CD14-positive monocyte (primary cell): ENCODE results near the gene PTPRO. TPM values are rescaled to one million over a fixed set of nuclear protein-coding genes. Genes with fewer than 3 reads are reported as not detected.

Experiments used
- DNase-seq, 3 donors: peaks; one replicate each; pipeline ENCODE4 v3.0.0-alpha.2; 2011 to 2022
- H2AFZ ChIP-seq: 2 replicates; pipeline ENCODE4 v1.6.0; 2012; ENCODE audit warnings: mild to moderate bottlenecking, low read depth, low read length, inconsistent platforms; ENCODE audit not compliant: insufficient read depth, poor library complexity, severe bottlenecking
- H3K27ac ChIP-seq, 2 donors: 1 replicate in 1 of 2; 2 replicates in 1 of 2; pipeline ENCODE4 v1.5.1; 2012 to 2013; ENCODE audit warnings: low read length in 2 of 2, control low read depth in 1 of 2, inconsistent platforms in 1 of 2, low read depth in 1 of 2, mild to moderate bottlenecking in 1 of 2
- H3K27me3 ChIP-seq, 2 donors: one replicate each; pipeline versions ENCODE4 v1.6.0 to v1.6.1; 2011 to 2013; ENCODE audit warnings: low read length in 2 of 2; ENCODE audit not compliant: control insufficient read depth in 2 of 2, insufficient read depth in 2 of 2
- H3K36me3 ChIP-seq, 2 donors: replicated peaks in 1 of 2; 1 replicate in 1 of 2; 2 replicates in 1 of 2; pipeline versions ENCODE4 v1.5.1 to v1.6.1; 2012 to 2013; ENCODE audit warnings: low read length in 2 of 2, control low read depth in 1 of 2, inconsistent platforms in 1 of 2, mild to moderate bottlenecking in 1 of 2; ENCODE audit not compliant: insufficient read depth in 2 of 2, control insufficient read depth in 1 of 2
- H3K4me1 ChIP-seq, 2 donors: 1 replicate in 1 of 2; 2 replicates in 1 of 2; pipeline versions ENCODE4 v1.5.1 to v1.6.1; 2012 to 2013; ENCODE audit warnings: low read length in 2 of 2, control low read depth in 1 of 2, inconsistent platforms in 1 of 2, mild to moderate bottlenecking in 1 of 2, moderate library complexity in 1 of 2; ENCODE audit not compliant: insufficient read depth in 2 of 2, control insufficient read depth in 1 of 2
- H3K4me2 ChIP-seq: replicated peaks from 2 replicates; pipeline ENCODE3; 2012; ENCODE audit warnings: low read length, moderate library complexity, mild to moderate bottlenecking; ENCODE audit not compliant: poor library complexity, severe bottlenecking; ENCODE audit errors: extremely low read depth
- H3K4me3 ChIP-seq, 3 experiments: fragments of 200-600 bp in 1 of 3; sonication (generic) in 1 of 3; replicated peaks in 1 of 3; 1 replicate in 2 of 3; 2 replicates in 1 of 3; pipeline ENCODE4 v1.5.1; 2011 to 2013; ENCODE audit warnings: low read length in 3 of 3, mild to moderate bottlenecking in 3 of 3, control low read depth in 2 of 3, low read depth in 2 of 3, inconsistent platforms in 1 of 3, moderate library complexity in 1 of 3
- H3K79me2 ChIP-seq: 2 replicates; pipeline ENCODE4 v1.6.0; 2012; ENCODE audit warnings: mild to moderate bottlenecking, control low read depth, inconsistent platforms, low read length, moderate library complexity; ENCODE audit not compliant: insufficient read depth
- H3K9ac ChIP-seq: 2 replicates; pipeline ENCODE4 v1.6.0; 2017; ENCODE audit warnings: low read length, mild to moderate bottlenecking; ENCODE audit not compliant: insufficient read depth, poor library complexity, severe bottlenecking
- H3K9me3 ChIP-seq, 2 donors: replicated peaks in 1 of 2; 1 replicate in 1 of 2; 2 replicates in 1 of 2; pipeline versions ENCODE4 v1.5.1 to v1.6.1; 2012 to 2013; ENCODE audit warnings: low read length in 2 of 2, control low read depth in 1 of 2; ENCODE audit not compliant: control insufficient read depth in 1 of 2, insufficient read depth in 1 of 2
- H4K20me1 ChIP-seq: 2 replicates; pipeline ENCODE4 v1.6.0; 2012; ENCODE audit warnings: mild to moderate bottlenecking, low read length, control low read depth, moderate library complexity; ENCODE audit not compliant: insufficient read depth
- H3K27ac Mint-ChIP-seq, 7 donors: one replicate each; pipeline ENCODE4 v1.8.0; 2020; ENCODE audit warnings: mild to moderate bottlenecking in 7 of 7, mixed read lengths in 7 of 7, moderate library complexity in 6 of 7, inconsistent platforms in 2 of 7
- H3K27me3 Mint-ChIP-seq, 3 donors: one replicate each; pipeline ENCODE4 v1.8.0; 2021 to 2022; ENCODE audit warnings: low read depth in 3 of 3, mild to moderate bottlenecking in 3 of 3, mixed read lengths in 3 of 3, moderate library complexity in 3 of 3, inconsistent platforms in 1 of 3
- H3K36me3 Mint-ChIP-seq, 2 donors: one replicate each; pipeline ENCODE4 v1.8.0; 2020; ENCODE audit warnings: mixed read lengths in 2 of 2, inconsistent platforms in 1 of 2, mild to moderate bottlenecking in 1 of 2
- H3K4me1 Mint-ChIP-seq: one replicate; pipeline ENCODE4 v1.8.0; 2020; ENCODE audit warnings: mild to moderate bottlenecking, mixed read lengths
- H3K4me3 Mint-ChIP-seq, 2 donors: one replicate each; pipeline ENCODE4 v1.8.0; 2020; ENCODE audit warnings: mild to moderate bottlenecking in 2 of 2, mixed read lengths in 2 of 2, moderate library complexity in 1 of 2
- H3K9me3 Mint-ChIP-seq, 7 donors: one replicate each; pipeline ENCODE4 v1.8.0; 2020 to 2022; ENCODE audit warnings: mixed read lengths in 7 of 7, mild to moderate bottlenecking in 6 of 7, moderate library complexity in 6 of 7, inconsistent platforms in 2 of 7
- WGBS: methylation state at CpG from one replicate; pipeline ENCODE4 v1.1.5; 2013; ENCODE audit warnings: missing lambda C conversion rate; ENCODE audit not compliant: insufficient coverage; 5-methylcytosine and 5-hydroxymethylcytosine counted together
- intact Hi-C, 2 donors: fragments of 100-400 bp; cut with micrococcal nuclease; formaldehyde crosslinking; loops; one replicate each; pipeline versions ENCODE4 v1.15.0 to v1.15.1; 2023
- polyA plus RNA-seq, 3 donors: library from polyadenylated mRNA; depleted of rRNA in 1 of 3; unstranded in 2 of 3; stranded (reverse) in 1 of 3; fragments of 300-500 nt in 2 of 3; fragments of >200 nt in 1 of 3; fragmentation: Illumina TruSeq in 2 of 3; gene quantifications; 1 replicate in 2 of 3; 2 replicates in 1 of 3; pipeline ENCODE4 v1.2.3, GENCODE V29; 2012 to 2021
- TF ChIP-seq, protein P1 (sequence below): fragments of 200-600 bp; IDR thresholded peaks from one replicate; pipeline ENCODE4 v1.8.0; 2022; ENCODE audit warnings: antibody characterized with exemption, mild to moderate bottlenecking

PTPRO gene
- polyA plus RNA-seq, 3 donors: 3.1 to 12.0 (median 4.7) TPM

DNA sequence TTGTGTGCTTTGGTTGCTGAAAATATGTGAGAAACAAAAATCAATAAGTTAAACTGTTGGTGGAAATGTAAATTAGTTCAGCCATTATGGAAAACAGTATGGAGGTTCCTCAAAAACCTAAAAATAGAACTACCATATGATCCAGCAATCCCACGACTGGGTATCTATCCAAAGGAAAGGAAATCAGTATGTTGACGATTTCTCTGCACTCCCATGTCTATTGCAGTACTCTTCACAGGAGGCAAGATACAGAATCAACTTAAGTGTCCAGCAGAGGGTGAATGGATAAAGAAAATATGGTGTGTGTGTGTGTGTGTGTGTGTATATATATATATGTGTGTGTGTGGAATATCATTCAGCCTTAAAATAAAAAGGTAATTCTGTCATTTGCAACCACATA lies 159.5 kb downstream of the PTPRO start:
- Histone ChIP-seq H3K4me3 (no peak overlapping the region), H3K36me3 (no peaks in the 10 kb centered on the region), H3K9ac (no peak overlapping the region), H3K79me2 (no peaks in the 10 kb centered on the region), H3K4me1 (no peaks in the 10 kb centered on the region), H3K4me2 (no peak overlapping the region), H4K20me1 (no peaks in the 10 kb centered on the region), H2AFZ (no peak overlapping the region), H3K27me3 (peaks cover 0 to 2% of the 10 kb centered on the region in 2 donors), H3K27ac (no peak overlapping the region), H3K9me3 (no peaks in the 10 kb centered on the region)
- intact Hi-C loops: no loop called here
- Mint-ChIP-seq H3K4me3 (no peak overlapping the region), H3K27me3 (peaks cover under 1 to 10% (median 10%) of the 10 kb centered on the region in 3 donors), H3K27ac (no peak overlapping the region), H3K4me1 (no peaks in the 10 kb centered on the region), H3K9me3 (peaks cover 0 to 4% (median 0%) of the 10 kb centered on the region in 7 donors), H3K36me3 (no peaks in the 10 kb centered on the region)
- DNase-seq: no peak
- TF ChIP-seq, protein P1, sequence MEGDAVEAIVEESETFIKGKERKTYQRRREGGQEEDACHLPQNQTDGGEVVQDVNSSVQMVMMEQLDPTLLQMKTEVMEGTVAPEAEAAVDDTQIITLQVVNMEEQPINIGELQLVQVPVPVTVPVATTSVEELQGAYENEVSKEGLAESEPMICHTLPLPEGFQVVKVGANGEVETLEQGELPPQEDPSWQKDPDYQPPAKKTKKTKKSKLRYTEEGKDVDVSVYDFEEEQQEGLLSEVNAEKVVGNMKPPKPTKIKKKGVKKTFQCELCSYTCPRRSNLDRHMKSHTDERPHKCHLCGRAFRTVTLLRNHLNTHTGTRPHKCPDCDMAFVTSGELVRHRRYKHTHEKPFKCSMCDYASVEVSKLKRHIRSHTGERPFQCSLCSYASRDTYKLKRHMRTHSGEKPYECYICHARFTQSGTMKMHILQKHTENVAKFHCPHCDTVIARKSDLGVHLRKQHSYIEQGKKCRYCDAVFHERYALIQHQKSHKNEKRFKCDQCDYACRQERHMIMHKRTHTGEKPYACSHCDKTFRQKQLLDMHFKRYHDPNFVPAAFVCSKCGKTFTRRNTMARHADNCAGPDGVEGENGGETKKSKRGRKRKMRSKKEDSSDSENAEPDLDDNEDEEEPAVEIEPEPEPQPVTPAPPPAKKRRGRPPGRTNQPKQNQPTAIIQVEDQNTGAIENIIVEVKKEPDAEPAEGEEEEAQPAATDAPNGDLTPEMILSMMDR: no peak
- no CpG with 5 or more reads among the region's 2 CpGs for WGBS

DNA sequence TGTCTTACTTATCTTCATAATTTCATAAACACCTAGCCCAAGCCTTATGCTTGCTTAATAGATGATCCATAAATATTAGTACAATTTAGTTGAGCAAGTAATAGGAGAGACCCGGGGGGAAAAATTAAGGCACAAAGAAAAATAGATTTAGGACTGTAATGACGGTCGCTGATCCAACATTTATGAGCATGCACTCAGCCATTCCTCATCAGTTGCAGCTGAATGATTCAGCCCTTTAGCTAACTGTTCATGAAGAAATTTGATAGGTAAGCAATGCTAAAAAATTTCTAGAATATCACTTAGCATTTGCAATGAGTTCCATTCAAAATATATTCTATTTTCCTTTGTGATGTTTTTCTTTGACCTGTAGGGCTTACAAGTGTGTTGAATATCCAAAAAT lies 163.2 kb downstream of the PTPRO start:
- no peaks in the 10 kb centered on the region for H3K4me1 Mint-ChIP-seq
- no peak overlapping the region for H3K4me3 Mint-ChIP-seq
- Histone ChIP-seq H3K36me3 (no peaks in the 10 kb centered on the region), H3K4me3 (no peak overlapping the region), H4K20me1 (no peaks in the 10 kb centered on the region), H3K4me1 (no peaks in the 10 kb centered on the region), H3K4me2 (no peak overlapping the region), H3K27ac (no peak overlapping the region), H2AFZ (no peak overlapping the region), H3K79me2 (no peaks in the 10 kb centered on the region), H3K9me3 (no peaks in the 10 kb centered on the region), H3K27me3 (peaks cover 0 to 2% of the 10 kb centered on the region in 2 donors), H3K9ac (no peak overlapping the region)
- H3K36me3 Mint-ChIP-seq: no peaks in the 10 kb centered on the region
- no peak overlapping the region for H3K27ac Mint-ChIP-seq
- TF ChIP-seq, protein P1: no peak
- no peaks in the 10 kb centered on the region for H3K9me3 Mint-ChIP-seq
- intact Hi-C loops: no loop called here
- H3K27me3 Mint-ChIP-seq: peaks cover 6 to 13% (median 11%) of the 10 kb centered on the region in 3 donors
- DNase-seq: no peak
- WGBS: no CpG with 5 or more reads among the region's 3 CpGs
